Effector CD4-positive, alpha-beta T cell (primary cell): ENCODE results near the gene FAM131C. TPM values are rescaled to one million over a fixed set of nuclear protein-coding genes. Genes with fewer than 3 reads are reported as not detected.
"Not testable (repeated sequence)": the region's sequence is repeated elsewhere in the genome, so short reads cannot be mapped to it uniquely, and the experiment has no call there.

Experiments
- DNase-seq: peaks from one replicate; pipeline ENCODE4 v3.0.0-alpha.2; 2020
- total RNA-seq: gene quantifications from one replicate; lab custom pipeline; 2026; lab: John Stamatoyannopoulos, UW

FAM131C gene
- total RNA-seq, result not detected

GRCh38 chr1:16073490-16074119, at the start of gene FAM131C:
TSS of gene FAM131C (minus strand) at chr1:16073651. CDS start at chr1:16073442, 209 bp downstream.
- peak; percentile 14 for DNase-seq

- DNase-seq, result no peak
These were observed 49.5 kb upstream of the FAM131C start for GRCh38 chr1:16122916-16123315.

GRCh38 chr1:16122350-16122881, 49.0 kb upstream of the FAM131C start:
- DNase-seq, result no peak

- DNase-seq, result no peak
These were observed 47.5 kb upstream of the FAM131C start for GRCh38 chr1:16120940-16121410.

- no peak for DNase-seq
These were observed 47.0 kb upstream of the FAM131C start for GRCh38 chr1:16120407-16120806.

GRCh38 chr1:16119926-16120325, 46.5 kb upstream of the FAM131C start:
- no peak for DNase-seq

GRCh38 chr1:16119504-16119903, 46.1 kb upstream of the FAM131C start:
- DNase-seq, result no peak

- no peak for DNase-seq
These were observed 45.3 kb upstream of the FAM131C start for GRCh38 chr1:16118706-16119105.

- DNase-seq, result no peak
These were observed 44.5 kb upstream of the FAM131C start for GRCh38 chr1:16117936-16118335.

- no peak for DNase-seq
These were observed 43.9 kb upstream of the FAM131C start for GRCh38 chr1:16117369-16117768.

GRCh38 chr1:16116625-16117024, 43.2 kb upstream of the FAM131C start:
- no peak for DNase-seq

- DNase-seq, result no peak
These were observed 42.6 kb upstream of the FAM131C start for GRCh38 chr1:16116002-16116401.

GRCh38 chr1:16115468-16115983, 42.1 kb upstream of the FAM131C start:
- no peak for DNase-seq

- no peak for DNase-seq
These were observed 41.3 kb upstream of the FAM131C start for GRCh38 chr1:16114527-16115467.

- no peak for DNase-seq
These were observed 39.4 kb upstream of the FAM131C start for GRCh38 chr1:16112596-16113555.

GRCh38 chr1:16111771-16112595, 38.5 kb upstream of the FAM131C start:
- no peak for DNase-seq

GRCh38 chr1:16110884-16111283, 37.4 kb upstream of the FAM131C start:
- DNase-seq, result no peak

- no peak for DNase-seq
These were observed 37.0 kb upstream of the FAM131C start for GRCh38 chr1:16110456-16110855.

- DNase-seq, result no peak
These were observed 36.1 kb upstream of the FAM131C start for GRCh38 chr1:16109571-16109970.

- not testable (repeated sequence) for DNase-seq
These were observed 33.6 kb upstream of the FAM131C start for GRCh38 chr1:16107039-16107438.

- no peak for DNase-seq
These were observed 28.2 kb upstream of the FAM131C start for GRCh38 chr1:16101623-16102022.
